Stimulated activated CD4-positive, alpha-beta T cell treated with anti-CD3 and anti-CD28 coated beads, TNF-alpha, amount 100 ng/mL, for 24 hours (primary cell): Measurements from ENCODE around the gene ARHGAP28.
"Not testable (repeated sequence)": the region's sequence is repeated elsewhere in the genome, so short reads cannot be mapped to it uniquely, and the experiment has no call there.

ENCODE experiments used
- DNase-seq, 3 experiments: peaks; one replicate each; pipeline ENCODE4 v3.0.0-alpha.2; 2020; ENCODE audit warnings: low read depth in 3 of 3

Gene ARHGAP28

DNA sequence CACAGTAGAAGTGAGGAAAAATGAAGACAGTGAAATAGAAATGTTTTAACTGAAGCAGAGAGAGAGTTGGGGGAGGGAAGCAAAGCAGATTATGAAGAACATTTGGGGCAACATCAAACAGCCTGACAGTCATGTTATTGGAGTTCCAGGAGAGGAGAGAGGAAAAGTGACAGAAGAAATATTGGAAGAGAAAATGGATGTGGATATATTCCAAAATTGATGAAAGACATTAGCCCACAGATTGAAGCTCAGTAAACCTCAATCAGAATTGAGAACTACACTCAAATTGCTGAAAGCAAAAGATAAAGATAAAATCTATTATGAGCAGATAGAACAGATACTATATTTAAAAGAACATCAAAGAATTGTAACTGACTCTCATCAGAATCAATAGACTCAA is 90.8 kb downstream of the ARHGAP28 start:
- DNase-seq, result no peak

GRCh38 chr18:6821356-6821755 is 91.8 kb downstream of the ARHGAP28 start:
- DNase-seq, result no peak

DNA sequence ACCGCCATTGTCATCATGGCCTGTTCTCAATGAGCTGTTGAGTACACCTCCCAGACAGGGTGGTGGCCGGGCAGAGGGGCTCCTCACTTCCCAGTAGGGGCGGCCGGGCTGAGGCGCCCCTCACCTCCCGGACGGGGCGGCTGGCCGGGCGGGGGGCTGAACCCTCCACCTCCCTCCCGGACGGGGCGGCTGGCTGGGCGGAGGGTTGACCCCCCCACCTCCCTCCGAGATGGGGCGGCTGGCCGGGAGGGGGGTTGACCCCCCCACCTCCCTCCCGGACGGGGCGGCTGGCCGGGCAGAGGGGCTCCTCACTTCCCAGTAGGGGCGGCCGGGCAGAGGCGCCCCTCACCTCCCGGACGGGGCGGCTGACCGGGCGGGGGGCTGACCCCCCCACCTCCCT is 97.6 kb downstream of the ARHGAP28 start:
- not testable (repeated sequence) for DNase-seq

DNA sequence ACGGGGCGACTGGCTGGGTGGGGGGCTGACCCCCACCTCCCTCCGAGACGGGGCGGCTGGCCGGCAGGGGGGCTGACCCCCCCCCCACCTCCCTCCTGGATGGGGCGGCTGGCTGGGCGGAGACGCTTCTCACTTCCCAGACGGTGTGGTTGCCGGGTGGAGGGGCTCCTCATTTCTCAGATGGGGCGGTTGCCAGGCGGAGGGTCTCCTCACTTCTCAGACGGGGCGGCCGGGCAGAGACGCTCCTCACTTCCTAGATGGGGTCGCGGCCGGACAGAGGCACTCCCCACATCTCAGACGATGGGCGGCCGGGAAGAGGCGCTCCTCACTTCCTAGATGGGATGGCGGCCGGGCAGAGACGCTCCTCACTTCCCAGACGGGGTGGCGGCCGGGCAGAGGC is 98.0 kb downstream of the ARHGAP28 start:
- not testable (repeated sequence) for DNase-seq

DNA sequence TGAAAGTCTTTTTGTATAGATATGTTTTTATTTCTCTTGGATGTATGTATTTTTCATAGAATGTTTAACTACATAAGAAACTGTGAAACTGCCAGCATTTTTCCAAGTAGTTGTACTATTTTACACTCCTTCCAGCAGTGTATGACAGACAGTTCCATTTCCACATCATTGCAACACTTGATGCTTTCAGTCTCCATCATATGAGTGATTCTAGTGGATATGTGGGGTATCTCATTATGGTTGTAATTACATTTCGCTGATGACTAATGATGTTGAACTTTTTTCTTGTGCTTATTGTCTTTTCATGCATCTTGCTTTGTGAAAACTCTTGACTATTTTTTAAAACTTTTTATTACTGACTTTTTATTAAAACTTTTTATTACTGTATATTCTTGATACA is 101.4 kb downstream of the ARHGAP28 start:
- DNase-seq, result no peak

DNA sequence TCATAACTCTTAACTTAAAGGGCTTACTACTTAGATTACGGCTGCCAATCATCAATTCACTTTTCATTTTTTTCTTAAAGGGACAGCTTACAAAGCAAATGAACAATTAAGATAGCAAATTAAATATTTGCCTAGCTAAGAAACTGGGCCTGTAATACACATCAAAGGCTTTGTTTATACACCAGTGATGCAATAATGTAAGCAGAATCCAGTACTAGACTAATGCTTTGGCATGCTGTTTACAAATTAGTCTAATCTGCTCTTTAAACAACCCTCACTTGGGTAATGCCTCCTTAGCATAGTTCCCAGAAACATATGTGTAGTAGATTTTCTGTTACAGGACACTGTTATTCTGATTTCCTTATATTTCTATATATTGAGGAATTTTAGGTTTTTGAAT is 105.8 kb downstream of the ARHGAP28 start:
- no peak for DNase-seq

DNA sequence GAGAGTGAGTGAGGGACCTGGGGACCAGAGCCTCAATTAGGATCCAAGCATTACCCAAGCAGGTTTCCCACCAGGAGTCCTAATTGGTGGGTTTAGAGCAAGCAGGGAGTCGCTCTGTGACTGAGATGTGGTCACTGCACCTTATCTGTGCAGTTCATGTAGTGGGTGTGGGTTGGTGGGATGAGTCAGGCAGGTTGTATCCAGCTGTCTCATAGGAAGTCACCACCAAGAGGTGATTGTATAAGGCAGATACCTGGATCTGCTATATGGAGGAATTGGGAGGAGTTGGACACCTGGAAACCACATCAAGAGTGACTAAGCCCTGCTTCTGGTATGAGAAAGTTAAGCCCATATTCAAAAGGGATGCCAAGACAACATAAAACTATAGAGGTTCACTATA is 106.8 kb downstream of the ARHGAP28 start:
- no peak for DNase-seq

DNA sequence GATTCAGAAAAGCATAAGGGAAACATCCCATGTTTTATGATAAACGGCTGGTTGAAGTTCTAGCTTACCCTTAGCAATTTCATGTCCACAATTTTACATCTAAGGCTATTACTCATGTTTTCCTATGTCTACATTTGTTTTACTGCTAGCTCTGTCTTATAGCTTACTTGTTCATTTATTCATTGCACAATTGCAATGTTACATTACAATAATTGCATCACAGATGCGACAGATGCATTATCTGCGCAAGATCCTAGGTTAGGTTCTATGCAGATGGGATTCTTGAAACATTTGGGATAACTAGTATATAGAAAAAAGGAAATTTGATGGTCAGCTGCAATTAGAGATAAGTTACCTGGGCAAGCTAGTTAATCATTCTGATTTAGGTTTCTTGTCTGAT is 108.4 kb downstream of the ARHGAP28 start:
- no peak for DNase-seq

GRCh38 chr18:6842081-6842480 is 112.6 kb downstream of the ARHGAP28 start:
- DNase-seq, result no peak

GRCh38 chr18:6843308-6843707 is 113.8 kb downstream of the ARHGAP28 start:
- DNase-seq, result no peak

DNA sequence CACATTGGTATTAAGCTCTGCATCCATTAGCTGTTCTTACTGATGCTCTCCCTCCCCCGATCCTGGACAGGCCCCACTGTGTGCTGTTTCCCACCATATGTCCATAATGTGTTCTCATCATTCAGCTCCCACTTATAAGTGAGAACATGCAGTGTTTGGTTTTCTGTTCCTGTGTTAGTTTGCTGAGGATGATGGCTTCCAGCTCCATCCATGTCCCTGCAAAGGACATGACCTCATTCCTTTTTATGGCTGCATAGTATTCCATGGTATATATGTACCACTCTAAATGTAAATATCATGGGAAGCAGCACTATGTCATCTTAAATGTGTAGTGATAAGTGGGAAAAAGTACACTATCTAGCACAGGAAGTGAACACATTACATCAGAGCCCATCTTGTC is 116.0 kb downstream of the ARHGAP28 start:
- DNase-seq, result not testable (repeated sequence)

GRCh38 chr18:6850396-6850795 is 120.9 kb downstream of the ARHGAP28 start:
- no peak for DNase-seq

- DNase-seq, result no peak
These were observed 122.0 kb downstream of the ARHGAP28 start for GRCh38 chr18:6851480-6851879.

DNA sequence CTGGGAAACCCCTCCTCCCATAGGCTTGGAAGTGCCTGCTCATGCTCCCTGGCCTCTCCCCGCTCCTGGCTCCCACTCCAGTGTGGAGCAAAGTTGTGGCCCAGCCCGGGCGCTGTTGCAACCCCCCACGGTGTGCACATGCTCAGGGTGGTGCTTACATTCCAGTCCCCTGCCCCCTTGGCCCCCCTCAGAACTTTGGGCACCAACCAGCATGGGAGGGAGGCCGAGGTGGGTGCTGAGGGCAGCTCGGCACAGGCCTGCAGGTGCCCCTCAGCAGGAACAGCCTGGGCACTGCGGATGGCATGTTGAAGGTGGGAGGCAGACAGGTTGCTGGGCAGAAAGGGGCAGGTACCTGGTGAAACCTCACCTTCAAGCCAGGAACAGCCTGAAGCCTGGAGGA is 125.3 kb downstream of the ARHGAP28 start:
- no peak for DNase-seq

GRCh38 chr18:6855767-6856166 is 126.3 kb downstream of the ARHGAP28 start:
- no peak for DNase-seq

DNA sequence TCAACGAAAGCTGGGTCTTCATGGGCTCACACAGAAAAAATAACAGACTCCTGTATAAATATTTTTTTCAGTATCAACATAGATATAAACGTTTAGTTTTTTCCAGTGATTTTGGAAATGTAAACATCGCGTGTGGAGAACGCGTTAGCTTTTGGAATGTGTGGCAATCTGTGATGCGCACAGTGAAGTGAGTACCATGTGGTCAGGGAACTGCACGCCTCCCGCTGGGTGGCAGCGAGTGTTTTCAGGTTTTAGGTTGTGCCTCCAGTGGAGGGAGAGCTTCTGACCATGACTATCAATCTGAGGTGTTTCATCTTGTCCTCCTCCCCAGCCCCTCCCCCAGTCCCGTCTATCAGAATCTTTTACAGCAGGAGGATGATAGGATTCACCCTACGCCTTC is 127.8 kb downstream of the ARHGAP28 start:
- no peak for DNase-seq

DNA sequence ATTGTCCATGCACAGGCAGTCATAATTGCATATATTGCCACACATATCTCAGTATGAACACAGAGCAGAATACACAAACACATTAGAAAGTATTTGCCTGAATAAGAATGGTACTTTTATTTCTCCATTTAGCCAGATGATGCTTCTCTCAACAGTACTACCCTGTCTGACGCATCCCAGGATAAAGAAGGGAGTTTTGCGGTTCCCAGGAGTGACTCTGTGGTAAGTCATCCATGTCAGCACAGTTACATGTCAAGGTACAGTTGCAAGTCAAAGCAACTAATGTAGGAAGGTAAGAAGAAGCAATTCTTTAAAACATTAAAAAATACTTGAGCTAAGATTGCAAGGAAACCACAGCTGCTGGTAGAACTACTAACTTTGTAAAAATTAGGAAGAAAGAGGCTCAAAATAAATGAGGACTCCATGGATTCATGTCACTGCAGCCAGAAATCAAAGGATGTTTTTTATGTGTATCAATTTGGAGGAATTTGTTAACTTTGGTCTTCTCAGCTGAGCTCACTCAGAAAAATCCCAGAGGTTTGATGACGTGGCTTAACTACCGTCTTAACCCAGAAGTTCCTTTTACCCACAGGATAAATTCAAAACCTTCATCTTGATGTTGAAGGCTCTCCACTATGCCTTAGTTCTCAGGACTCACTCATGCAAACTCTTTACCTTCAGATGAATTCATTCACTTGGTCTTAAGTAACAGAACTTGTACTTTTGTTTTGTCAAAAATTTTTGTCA is 130.3 kb downstream of the ARHGAP28 start:
- no peak for DNase-seq

GRCh38 chr18:6860804-6861448 is 131.4 kb downstream of the ARHGAP28 start:
- DNase-seq, result no peak

- no peak for DNase-seq
These were observed 135.7 kb downstream of the ARHGAP28 start for GRCh38 chr18:6865251-6865650.

DNA sequence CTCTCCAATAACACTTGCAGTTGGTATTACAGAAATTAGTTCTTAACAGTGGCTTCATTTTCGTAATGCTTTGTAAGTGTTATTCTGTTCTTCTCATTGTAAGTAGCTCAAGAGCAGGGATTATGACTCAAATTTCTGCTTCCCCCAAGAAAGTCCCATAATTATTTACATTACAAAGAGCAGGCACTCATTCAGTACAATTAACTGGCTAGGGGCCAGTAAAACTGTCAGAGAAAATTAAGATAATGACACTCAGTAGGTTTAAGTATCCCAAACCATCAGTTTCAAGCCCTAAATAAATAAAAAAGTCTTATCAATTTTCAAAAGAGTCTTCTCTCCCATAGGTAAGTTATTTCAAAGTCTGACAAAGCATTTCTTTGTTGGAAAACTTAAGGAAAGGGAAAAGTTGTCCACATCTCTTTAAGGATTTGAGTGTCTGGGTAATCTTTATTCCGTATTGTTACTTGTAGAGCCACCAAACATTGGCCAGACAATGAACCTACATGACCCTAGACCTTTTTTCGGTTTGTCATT is 137.1 kb downstream of the ARHGAP28 start:
- no peak for DNase-seq

DNA sequence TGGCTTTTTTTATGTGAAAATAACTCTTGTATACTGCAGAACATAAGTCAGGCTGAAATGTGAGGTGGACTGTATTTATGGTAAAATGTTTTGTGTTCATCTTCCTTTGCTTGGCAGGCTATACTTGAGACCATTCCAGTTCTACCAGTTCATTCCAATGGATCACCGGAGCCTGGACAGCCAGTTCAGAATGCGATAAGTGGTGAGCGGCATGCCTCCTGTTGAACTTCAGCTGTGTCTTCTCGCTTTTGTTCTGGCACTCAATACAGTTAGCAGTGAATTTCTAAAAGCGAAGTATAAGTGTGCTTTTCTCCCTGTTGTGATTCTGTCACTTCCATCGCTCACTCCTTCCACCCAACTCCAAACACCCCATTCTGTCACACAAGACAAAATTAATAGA is 138.5 kb downstream of the ARHGAP28 start:
- DNase-seq, result no peak

DNA sequence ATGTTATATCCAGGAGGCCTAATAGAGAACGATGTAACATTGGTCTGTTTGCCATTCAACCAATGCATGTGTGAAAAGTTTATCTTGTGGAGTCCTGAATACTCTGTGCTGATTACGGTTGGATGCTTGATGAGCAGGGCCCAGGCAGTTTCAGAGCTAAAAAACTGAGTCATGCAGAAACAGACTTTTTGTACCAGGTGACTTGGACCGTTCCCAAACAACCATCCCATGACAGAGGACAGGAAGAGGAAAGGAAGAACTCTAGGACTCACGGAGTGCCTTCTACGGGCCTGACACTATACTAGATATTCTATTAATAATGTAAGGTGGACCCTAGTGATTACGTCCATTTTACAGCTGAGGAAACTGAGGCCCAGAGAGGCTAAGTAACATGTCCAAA is 142.1 kb downstream of the ARHGAP28 start:
- no peak for DNase-seq

- no peak for DNase-seq
These were observed 143.7 kb downstream of the ARHGAP28 start for GRCh38 chr18:6873040-6873751.
